ENCODE data around the gene GTSF1L. TPM values are rescaled to one million over a fixed set of nuclear protein-coding genes. Genes with fewer than 3 reads are reported as not detected.

Gene GTSF1L
- total and polyA plus RNA-seq, 9 of the 15 experiments (the other 6 are each of a cell fraction or from before 2014, with no cell fraction given): not detected

DNA sequence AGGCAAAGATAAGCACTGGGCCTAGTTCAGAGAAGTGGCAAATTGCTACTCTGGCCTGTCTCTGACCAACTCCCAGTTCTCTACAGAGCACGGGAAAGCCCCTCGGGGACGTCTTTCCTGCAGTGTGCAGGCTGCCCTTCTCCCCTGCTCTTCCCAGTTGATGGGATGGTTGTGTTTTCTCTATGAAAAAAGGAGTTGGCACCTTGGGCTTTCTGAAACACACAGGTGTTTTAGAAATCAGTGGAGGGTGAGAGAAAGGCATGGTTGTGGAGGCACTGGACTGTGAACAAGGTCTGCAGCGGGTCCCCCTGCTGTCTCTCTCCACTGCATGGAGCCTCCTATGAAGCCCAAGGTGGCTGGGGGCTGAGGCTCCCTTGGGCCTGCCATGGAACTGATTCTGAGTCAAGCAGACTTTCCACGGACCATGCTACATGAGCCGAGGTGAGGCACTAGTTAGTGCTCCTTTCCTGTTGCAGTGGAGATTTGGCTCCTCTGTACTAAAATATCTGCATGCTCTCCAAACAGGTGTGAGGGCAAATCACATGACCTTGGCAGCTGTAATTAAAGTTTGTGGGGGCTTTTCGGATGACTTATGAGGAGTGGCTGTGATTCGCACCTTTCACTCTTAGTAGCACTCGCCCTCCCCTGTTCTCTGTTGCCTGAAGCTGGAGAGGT lies 16.3 kb downstream of the GTSF1L start:
- ATAC-seq: no peak
- 90% methylated on average over 9 of the region's 9 CpGs for WGBS (ENCODE audit: insufficient coverage, low coverage, missing lambda C conversion rate)
- Histone ChIP-seq H3K9me1 (ENCODE audit: control insufficient read depth, insufficient read depth, low read length) (no peaks in the 10 kb centered on the region), H3K9ac (ENCODE audit: insufficient read depth in 1 of 2, low read depth in 2 of 2, low read length in 2 of 2) (no peak overlapping the region), H3K4me2 (ENCODE audit: insufficient read depth, low read length) (no peak overlapping the region), H3K4me1 (replicated peaks in 1 of 2; ENCODE audit: control insufficient read depth in 2 of 2, insufficient read depth in 2 of 2, low read length in 2 of 2) (no peaks in the 10 kb centered on the region), H3K36me3 (ENCODE audit: control insufficient read depth, insufficient read depth, low read length) (peaks cover 88% of the 10 kb centered on the region; the same call in 2 of the 3 replicates), H4K20me1 (replicated peaks; ENCODE audit: control insufficient read depth, insufficient read depth, low read length) (no peaks in the 10 kb centered on the region; the same call in 1 of the 2 replicates), H2AFZ (ENCODE audit: low read depth, low read length) (no peak overlapping the region), H3K27me3 (ENCODE audit: control insufficient read depth in 2 of 2, insufficient read depth in 2 of 2, low read length in 2 of 2) (no peaks in the 10 kb centered on the region), H3K4me3 (no peak overlapping the region), H3K79me2 (ENCODE audit: control insufficient read depth, insufficient read depth, low read length) (no peaks in the 10 kb centered on the region; the same call in 2 of the 3 replicates), H3K9me3 (replicated peaks; ENCODE audit: control insufficient read depth, insufficient read depth, low read depth, low read length) (no peaks in the 10 kb centered on the region), H3K27ac (ENCODE audit: extremely low read depth, low read depth, low read length) (no peak overlapping the region)
- BruUV-seq (replicated peaks): no TSS peak
- DNase-seq (ENCODE audit: extremely low read depth in 1 of 4, low spot score in 3 of 4): no peak
- CTCF ChIA-PET (ENCODE audit: low intra/inter-chr PET ratio): no interaction called here
- POLR2A ChIA-PET: interaction anchor here (0.5 kb wide), 1 partner anchor 1432 kb away, joined by 3 read pairs; no protein-coding TSS in a partner anchor
- FAIRE-seq: no peak
- TF ChIP-seq HLTF (IDR thresholded peaks at IDR 0.05): no peak
- no peak for TF ChIP-seq POLR2A (conservative IDR thresholded peaks at IDR 0.05)
- no peak for TF ChIP-seq RCOR1 (IDR thresholded peaks at IDR 0.05; ENCODE audit: borderline replicate concordance in 1 of 2, low read depth in 2 of 2, low read length in 2 of 2)
- TF ChIP-seq, protein P1, sequence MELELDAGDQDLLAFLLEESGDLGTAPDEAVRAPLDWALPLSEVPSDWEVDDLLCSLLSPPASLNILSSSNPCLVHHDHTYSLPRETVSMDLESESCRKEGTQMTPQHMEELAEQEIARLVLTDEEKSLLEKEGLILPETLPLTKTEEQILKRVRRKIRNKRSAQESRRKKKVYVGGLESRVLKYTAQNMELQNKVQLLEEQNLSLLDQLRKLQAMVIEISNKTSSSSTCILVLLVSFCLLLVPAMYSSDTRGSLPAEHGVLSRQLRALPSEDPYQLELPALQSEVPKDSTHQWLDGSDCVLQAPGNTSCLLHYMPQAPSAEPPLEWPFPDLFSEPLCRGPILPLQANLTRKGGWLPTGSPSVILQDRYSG (tag; conservative IDR thresholded peaks at IDR 0.05; ENCODE audit: low read depth): no peak
- no peak for TF ChIP-seq YBX1 (IDR thresholded peaks at IDR 0.05)
- TF ChIP-seq, protein P2, sequence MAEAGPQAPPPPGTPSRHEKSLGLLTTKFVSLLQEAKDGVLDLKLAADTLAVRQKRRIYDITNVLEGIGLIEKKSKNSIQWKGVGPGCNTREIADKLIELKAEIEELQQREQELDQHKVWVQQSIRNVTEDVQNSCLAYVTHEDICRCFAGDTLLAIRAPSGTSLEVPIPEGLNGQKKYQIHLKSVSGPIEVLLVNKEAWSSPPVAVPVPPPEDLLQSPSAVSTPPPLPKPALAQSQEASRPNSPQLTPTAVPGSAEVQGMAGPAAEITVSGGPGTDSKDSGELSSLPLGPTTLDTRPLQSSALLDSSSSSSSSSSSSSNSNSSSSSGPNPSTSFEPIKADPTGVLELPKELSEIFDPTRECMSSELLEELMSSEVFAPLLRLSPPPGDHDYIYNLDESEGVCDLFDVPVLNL (CRISPR knock-in tag; IDR thresholded peaks at IDR 0.05; ENCODE audit: low read depth): no peak
- TF ChIP-seq, protein P3, sequence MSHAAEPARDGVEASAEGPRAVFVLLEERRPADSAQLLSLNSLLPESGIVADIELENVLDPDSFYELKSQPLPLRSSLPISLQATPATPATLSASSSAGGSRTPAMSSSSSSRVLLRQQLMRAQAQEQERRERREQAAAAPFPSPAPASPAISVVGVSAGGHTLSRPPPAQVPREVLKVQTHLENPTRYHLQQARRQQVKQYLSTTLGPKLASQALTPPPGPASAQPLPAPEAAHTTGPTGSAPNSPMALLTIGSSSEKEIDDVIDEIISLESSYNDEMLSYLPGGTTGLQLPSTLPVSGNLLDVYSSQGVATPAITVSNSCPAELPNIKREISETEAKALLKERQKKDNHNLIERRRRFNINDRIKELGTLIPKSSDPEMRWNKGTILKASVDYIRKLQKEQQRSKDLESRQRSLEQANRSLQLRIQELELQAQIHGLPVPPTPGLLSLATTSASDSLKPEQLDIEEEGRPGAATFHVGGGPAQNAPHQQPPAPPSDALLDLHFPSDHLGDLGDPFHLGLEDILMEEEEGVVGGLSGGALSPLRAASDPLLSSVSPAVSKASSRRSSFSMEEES (CRISPR knock-in tag; IDR thresholded peaks at IDR 0.05): peak; percentile 23; the same call in 1 of the 2 replicates
- intact Hi-C loops (cut with micrococcal nuclease) (no loop called here), in situ Hi-C loops (cut with MboI) (no loop called here)
